H1 (cell line): ENCODE measurements around the gene PPP2R2C. TPM values are rescaled to one million over a fixed set of nuclear protein-coding genes. Genes with fewer than 3 reads are reported as not detected.

ENCODE experiments used
- CHD7 ChIP-seq: fragments of 300-600 bp; sonication (generic); IDR thresholded peaks from 2 replicates; pipeline ENCODE4 v1.7.1; 2012; ENCODE audit warnings: low read length, moderate library complexity, mild to moderate bottlenecking, inconsistent platforms; ENCODE audit not compliant: insufficient replicate concordance
- CREB1 ChIP-seq: IDR thresholded peaks from 2 replicates; pipeline ENCODE4 v1.6.1; 2012; ENCODE audit warnings: inconsistent platforms
- E2F6 ChIP-seq: IDR thresholded peaks from 2 replicates; pipeline ENCODE4 v1.6.1; 2012; ENCODE audit warnings: inconsistent platforms
- HDAC6 ChIP-seq: IDR thresholded peaks from one replicate; pipeline ENCODE4 v1.7.1; 2012; ENCODE audit warnings: low read depth, mild to moderate bottlenecking, inconsistent platforms, low read length, moderate library complexity
- NANOG ChIP-seq: IDR thresholded peaks from 2 replicates; pipeline ENCODE4 v1.6.1; 2011; ENCODE audit warnings: low read length, low read depth, mild to moderate bottlenecking, inconsistent platforms; ENCODE audit not compliant: insufficient read depth, poor library complexity, severe bottlenecking
- NRF1 ChIP-seq: IDR thresholded peaks from 2 replicates; pipeline ENCODE4 v1.6.1; 2011; ENCODE audit warnings: mild to moderate bottlenecking, low read depth, low read length, improper control_type of control experiment
- POLR2AphosphoS5 ChIP-seq: IDR thresholded peaks from 2 replicates; pipeline ENCODE4 v1.6.1; 2011; ENCODE audit warnings: low read depth, low read length
- TEAD4 ChIP-seq: IDR thresholded peaks from 2 replicates; pipeline ENCODE4 v1.6.1; 2012; ENCODE audit warnings: low read depth, low read length, inconsistent platforms, mixed read lengths
- polyA plus RNA-seq, 7 experiments: library from polyadenylated mRNA; depleted of rRNA in 3 of 7; stranded (reverse) in 5 of 7; unstranded in 2 of 7; fragments of >200 nt in 5 of 7; fragments of 200-250 nt in 2 of 7; gene quantifications; 1 replicate in 5 of 7; 2 replicates in 1 of 7; 4 replicates in 1 of 7; pipeline versions ENCODE4 v1.2.1 to v1.2.3, GENCODE V29; 2011 to 2013; ENCODE audit warnings: missing spikeins in 2 of 7, mixed read lengths in 2 of 7
- total RNA-seq: library from RNA; stranded (reverse); fragmentation: NEBNext Ultra II Directional; extraction: Animal tissue kit (Norgen Biotek cat#: 25700); gene quantifications from 2 replicates; pipeline ENCODE4 v1.2.1, GENCODE V29; 2021

The PPP2R2C gene
- total and polyA plus RNA-seq, 2 of the 8 experiments (the other 6 are each of a cell fraction or from before 2014, with no cell fraction given): 6.4 TPM

DNA sequence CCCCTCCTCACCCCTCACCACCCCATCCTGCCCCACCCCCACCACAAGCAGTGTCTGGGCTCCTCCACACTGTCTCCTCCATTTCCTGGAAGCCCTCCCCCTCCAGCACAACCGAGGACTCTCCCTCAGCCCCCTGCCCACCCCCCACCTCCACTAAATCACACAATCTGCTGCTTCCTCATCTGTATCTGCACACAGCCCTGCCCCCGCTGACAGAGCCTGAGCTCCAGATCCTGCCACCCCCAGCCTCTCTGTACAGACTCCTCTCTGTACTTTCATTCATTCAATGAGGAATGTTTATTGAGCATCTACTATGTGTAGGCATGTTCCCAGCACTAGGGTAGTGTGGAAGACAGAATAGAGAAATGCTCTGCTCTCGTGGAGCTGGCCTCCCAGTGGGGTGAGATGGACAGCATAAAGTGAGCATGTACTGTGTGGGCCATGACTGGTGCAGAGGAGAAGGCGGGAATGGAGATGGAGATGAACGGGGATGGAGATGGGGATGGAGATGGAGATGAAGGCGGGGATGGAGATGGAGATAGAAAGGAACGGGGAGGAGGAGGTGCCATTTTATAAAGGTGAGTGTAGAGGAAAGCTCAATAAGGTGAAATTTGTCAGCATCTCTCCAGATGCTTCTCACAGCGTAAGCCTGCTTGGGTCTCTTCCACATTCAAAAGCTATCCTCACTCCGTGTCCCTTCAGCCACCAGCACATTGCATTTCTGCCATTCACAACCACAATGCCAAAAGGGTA is 2.5 kb upstream of the PPP2R2C start (continued):
- TF ChIP-seq CHD7 (no peak), POLR2AphosphoS5 (no peak), CREB1 (no peak), HDAC6 (no peak), E2F6 (no peak), TEAD4 (no peak), NANOG (no peak), NRF1 (no peak)
- TF ChIP-seq, all 59 proteins: peak for 0
